Panc1 (cell line): Measurements from ENCODE around the gene KAZN. TPM values are rescaled to one million over a fixed set of nuclear protein-coding genes. Genes with fewer than 3 reads are reported as not detected.

Experiments
- ATAC-seq: fragments of 200-7000 bp; cut with Tn5 transposase; 2 replicates; pipeline ENCODE4 v1.9.1; 2020; ENCODE audit warnings: mild to moderate bottlenecking, moderate library complexity
- BruUV-seq: library from RNA; stranded (reverse); fragments of 400-500 nt; replicated peaks from 2 replicates; lab custom pipeline; 2021; lab: Mats Ljungman, UMichigan
- CTCF ChIA-PET: fragments of 300-600 bp; sonication (Branson Sonifier 250); formaldehyde crosslinking; loops from one replicate; lab custom pipeline; 2022; ENCODE audit warnings: antibody characterized with exemption; lab: Charles Lee
- POLR2A ChIA-PET: fragments of 300-600 bp; sonication (Branson Sonifier 250); formaldehyde crosslinking; loops from one replicate; lab custom pipeline; 2022; ENCODE audit warnings: antibody characterized with exemption; lab: Charles Lee
- DNase-seq: peaks from one replicate; pipeline ENCODE4 v3.0.0-alpha.2; 2010; ENCODE audit warnings: low read depth, low spot score
- H3K27ac ChIP-seq: 2 replicates; pipeline ENCODE4 v1.5.1; 2011; ENCODE audit warnings: mild to moderate bottlenecking, low read length, inconsistent platforms
- H3K27me3 ChIP-seq: fragments of 200-500 bp; sonication (Bioruptor generic); 2 replicates; pipeline ENCODE4 v1.6.0; 2014; ENCODE audit warnings: low read length, inconsistent platforms; ENCODE audit not compliant: control insufficient read depth, insufficient read depth
- H3K36me3 ChIP-seq: fragments of 200-500 bp; sonication (Bioruptor generic); 2 replicates; pipeline ENCODE4 v1.5.1; 2014; ENCODE audit warnings: inconsistent platforms, mild to moderate bottlenecking, low read length, moderate library complexity; ENCODE audit not compliant: control insufficient read depth, insufficient read depth
- H3K4me1 ChIP-seq: 2 replicates; pipeline ENCODE4 v1.5.1; 2011; ENCODE audit warnings: inconsistent platforms, mild to moderate bottlenecking, low read length, moderate library complexity; ENCODE audit not compliant: control insufficient read depth, insufficient read depth
- H3K4me3 ChIP-seq, 2 experiments: 2 replicates each; pipeline ENCODE4 v1.5.1; 2011 to 2012; ENCODE audit warnings: low read depth in 2 of 2, low read length in 2 of 2, mild to moderate bottlenecking in 2 of 2, inconsistent platforms in 1 of 2, moderate library complexity in 1 of 2
- H3K9me3 ChIP-seq: fragments of 200-500 bp; sonication (Bioruptor generic); 2 replicates; pipeline ENCODE4 v1.5.1; 2014; ENCODE audit warnings: low read depth, mild to moderate bottlenecking, inconsistent platforms, low read length, moderate library complexity; ENCODE audit not compliant: control insufficient read depth, insufficient read depth
- CTCF ChIP-seq: fragments of 450-650 bp; IDR thresholded peaks from 2 replicates; pipeline ENCODE4 v1.5.1; 2017; ENCODE audit warnings: mild to moderate bottlenecking
- POLR2AphosphoS5 ChIP-seq: IDR thresholded peaks from 2 replicates; pipeline ENCODE4 v1.6.1; 2012; ENCODE audit warnings: mild to moderate bottlenecking, low read depth, low read length, moderate library complexity
- SIN3A ChIP-seq: IDR thresholded peaks from 2 replicates; pipeline ENCODE4 v1.6.1; 2012; ENCODE audit warnings: low read depth, mild to moderate bottlenecking, low read length, moderate library complexity, borderline replicate concordance; ENCODE audit not compliant: insufficient read depth
- TCF7L2 ChIP-seq: IDR thresholded peaks from 2 replicates; pipeline ENCODE4 v1.6.1; 2011; ENCODE audit warnings: mild to moderate bottlenecking, low read depth, low read length, inconsistent platforms
- in situ Hi-C: cut with HindIII; loops from 2 replicates; pipeline ENCODE4 v1.10.0; 2016; ENCODE audit warnings: low sequenced_read_pairs, low pct_unique_long_range_greater_than_20kb
- intact Hi-C: fragments of 100-400 bp; cut with micrococcal nuclease; formaldehyde crosslinking; loops from one replicate; pipeline ENCODE4 v1.10.0; 2022; ENCODE audit not compliant: unreplicated experiment
- total RNA-seq: library from RNA; stranded (reverse); gene quantifications from one replicate; pipeline ENCODE4 v1.2.1, GENCODE V29; 2021; ENCODE audit not compliant: unreplicated experiment
- TF ChIP-seq, protein P1 (sequence below), 2 experiments: IDR thresholded peaks; 2 replicates each; pipeline ENCODE4 v1.6.1; 2011 to 2012; ENCODE audit warnings: low read depth in 2 of 2, control low read depth in 1 of 2, low read length in 1 of 2, mild to moderate bottlenecking in 1 of 2, moderate library complexity in 1 of 2; ENCODE audit not compliant: insufficient read depth in 1 of 2

Gene KAZN
- total RNA-seq, 1 experiment from 2014 or later: 6.6 TPM

GRCh38 chr1:14944471-14944985 is 346.0 kb downstream of the KAZN start:
- in situ Hi-C loops (no loop called here), intact Hi-C loops (no loop called here)
- POLR2A ChIA-PET: no interaction called here

GRCh38 chr1:14945132-14946010 is 346.9 kb downstream of the KAZN start:
- no peaks in the 10 kb centered on the region for H3K27me3 ChIP-seq
- CTCF ChIA-PET: no interaction called here
- in situ Hi-C loops (no loop called here), intact Hi-C loops (no loop called here)
- POLR2A ChIA-PET: no interaction called here
- no peaks in the 10 kb centered on the region for H3K9me3 ChIP-seq
- no peaks in the 10 kb centered on the region for H3K4me1 ChIP-seq
- no peak overlapping the region for H3K27ac ChIP-seq
- no TSS peak for BruUV-seq
- no peak for DNase-seq
- no peaks in the 10 kb centered on the region for H3K36me3 ChIP-seq
- ATAC-seq: no peak
- no peak overlapping the region; a peak in 1 of 4 replicates for H3K4me3 ChIP-seq
- TF ChIP-seq POLR2AphosphoS5 (no peak), TCF7L2 (no peak), SIN3A (no peak), CTCF (no peak)
- TF ChIP-seq, protein P1, sequence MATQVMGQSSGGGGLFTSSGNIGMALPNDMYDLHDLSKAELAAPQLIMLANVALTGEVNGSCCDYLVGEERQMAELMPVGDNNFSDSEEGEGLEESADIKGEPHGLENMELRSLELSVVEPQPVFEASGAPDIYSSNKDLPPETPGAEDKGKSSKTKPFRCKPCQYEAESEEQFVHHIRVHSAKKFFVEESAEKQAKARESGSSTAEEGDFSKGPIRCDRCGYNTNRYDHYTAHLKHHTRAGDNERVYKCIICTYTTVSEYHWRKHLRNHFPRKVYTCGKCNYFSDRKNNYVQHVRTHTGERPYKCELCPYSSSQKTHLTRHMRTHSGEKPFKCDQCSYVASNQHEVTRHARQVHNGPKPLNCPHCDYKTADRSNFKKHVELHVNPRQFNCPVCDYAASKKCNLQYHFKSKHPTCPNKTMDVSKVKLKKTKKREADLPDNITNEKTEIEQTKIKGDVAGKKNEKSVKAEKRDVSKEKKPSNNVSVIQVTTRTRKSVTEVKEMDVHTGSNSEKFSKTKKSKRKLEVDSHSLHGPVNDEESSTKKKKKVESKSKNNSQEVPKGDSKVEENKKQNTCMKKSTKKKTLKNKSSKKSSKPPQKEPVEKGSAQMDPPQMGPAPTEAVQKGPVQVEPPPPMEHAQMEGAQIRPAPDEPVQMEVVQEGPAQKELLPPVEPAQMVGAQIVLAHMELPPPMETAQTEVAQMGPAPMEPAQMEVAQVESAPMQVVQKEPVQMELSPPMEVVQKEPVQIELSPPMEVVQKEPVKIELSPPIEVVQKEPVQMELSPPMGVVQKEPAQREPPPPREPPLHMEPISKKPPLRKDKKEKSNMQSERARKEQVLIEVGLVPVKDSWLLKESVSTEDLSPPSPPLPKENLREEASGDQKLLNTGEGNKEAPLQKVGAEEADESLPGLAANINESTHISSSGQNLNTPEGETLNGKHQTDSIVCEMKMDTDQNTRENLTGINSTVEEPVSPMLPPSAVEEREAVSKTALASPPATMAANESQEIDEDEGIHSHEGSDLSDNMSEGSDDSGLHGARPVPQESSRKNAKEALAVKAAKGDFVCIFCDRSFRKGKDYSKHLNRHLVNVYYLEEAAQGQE (IDR thresholded peaks at IDR 0.05; ENCODE audit: insufficient read depth in 1 of 2, low read depth in 2 of 2, low read length in 1 of 2): no peak

More at GRCh38 chr1:14944471-14944985, 346.0 kb downstream of the KAZN start:
- H3K36me3 ChIP-seq: no peaks in the 10 kb centered on the region
- CTCF ChIA-PET: no interaction called here
- no peak overlapping the region for H3K27ac ChIP-seq
- no peak overlapping the region for H3K4me3 ChIP-seq
- H3K27me3 ChIP-seq: no peaks in the 10 kb centered on the region
- ATAC-seq (no peak), DNase-seq (no peak)
- no TSS peak for BruUV-seq
- TF ChIP-seq POLR2AphosphoS5: no peak
- no peaks in the 10 kb centered on the region for H3K4me1 ChIP-seq
- H3K9me3 ChIP-seq: no peaks in the 10 kb centered on the region

GRCh38 chr1:14946011-14946359 is 347.5 kb downstream of the KAZN start:
- no peaks in the 10 kb centered on the region for H3K9me3 ChIP-seq
- ChIA-PET CTCF (no interaction called here), POLR2A (no interaction called here)
- TF ChIP-seq SIN3A: no peak
- no peak for TF ChIP-seq TCF7L2
- TF ChIP-seq POLR2AphosphoS5: no peak
- no peak for TF ChIP-seq CTCF
- TF ChIP-seq, protein P1 (IDR thresholded peaks at IDR 0.05; ENCODE audit: insufficient read depth in 1 of 2, low read depth in 2 of 2, low read length in 1 of 2): no peak
- no peak overlapping the region for H3K27ac ChIP-seq
- H3K36me3 ChIP-seq: no peaks in the 10 kb centered on the region
- H3K4me1 ChIP-seq: no peaks in the 10 kb centered on the region
- DNase-seq (no peak), ATAC-seq (no peak)
- intact Hi-C loops (no loop called here), in situ Hi-C loops (no loop called here)
- no TSS peak for BruUV-seq
- no peaks in the 10 kb centered on the region for H3K27me3 ChIP-seq
- H3K4me3 ChIP-seq: no peak overlapping the region; a peak in 1 of 4 replicates
